H1 (cell line): ENCODE data around the gene RPS6KA2.

Experiments used
- POLR2A ChIP-seq, 2 experiments: IDR thresholded peaks; 1 replicate in 1 of 2; 2 replicates in 1 of 2; pipeline ENCODE4 v1.6.1; 2011; ENCODE audit warnings: low read depth in 2 of 2, low read length in 2 of 2, mild to moderate bottlenecking in 2 of 2; ENCODE audit errors: control extremely low read depth in 1 of 2
- TF ChIP-seq, protein P1 (sequence below), 3 experiments: IDR thresholded peaks; 1 replicate in 2 of 3; 2 replicates in 1 of 3; pipeline versions ENCODE4 v1.5.1 to v1.6.1; 2011; ENCODE audit warnings: low read length in 3 of 3, mild to moderate bottlenecking in 3 of 3, inconsistent platforms in 2 of 3, low read depth in 1 of 3, moderate library complexity in 1 of 3; ENCODE audit not compliant: insufficient read depth in 1 of 3; ENCODE audit errors: control extremely low read depth in 1 of 3

DNA sequence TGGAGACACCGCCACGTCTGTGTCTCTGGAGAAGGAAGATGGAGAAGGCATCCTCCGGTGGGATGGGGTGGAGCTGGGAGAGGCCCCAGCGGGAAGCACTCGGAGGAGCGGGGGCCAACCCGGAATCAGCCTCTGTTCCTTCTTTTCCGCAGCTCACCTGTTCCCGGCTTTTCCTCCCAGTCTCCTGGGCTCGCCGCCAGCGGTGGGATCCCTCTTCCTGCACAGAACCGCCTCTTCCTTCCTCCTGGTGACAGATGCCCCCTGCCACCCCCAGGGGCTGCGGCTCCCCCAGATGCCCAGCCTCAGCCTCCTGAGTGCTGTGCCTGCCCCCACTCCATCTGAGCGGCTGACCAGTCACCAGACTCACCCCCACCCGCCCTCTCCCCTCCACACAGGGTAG is 63.9 kb downstream of the RPS6KA2 start:
- TF ChIP-seq, protein P1, sequence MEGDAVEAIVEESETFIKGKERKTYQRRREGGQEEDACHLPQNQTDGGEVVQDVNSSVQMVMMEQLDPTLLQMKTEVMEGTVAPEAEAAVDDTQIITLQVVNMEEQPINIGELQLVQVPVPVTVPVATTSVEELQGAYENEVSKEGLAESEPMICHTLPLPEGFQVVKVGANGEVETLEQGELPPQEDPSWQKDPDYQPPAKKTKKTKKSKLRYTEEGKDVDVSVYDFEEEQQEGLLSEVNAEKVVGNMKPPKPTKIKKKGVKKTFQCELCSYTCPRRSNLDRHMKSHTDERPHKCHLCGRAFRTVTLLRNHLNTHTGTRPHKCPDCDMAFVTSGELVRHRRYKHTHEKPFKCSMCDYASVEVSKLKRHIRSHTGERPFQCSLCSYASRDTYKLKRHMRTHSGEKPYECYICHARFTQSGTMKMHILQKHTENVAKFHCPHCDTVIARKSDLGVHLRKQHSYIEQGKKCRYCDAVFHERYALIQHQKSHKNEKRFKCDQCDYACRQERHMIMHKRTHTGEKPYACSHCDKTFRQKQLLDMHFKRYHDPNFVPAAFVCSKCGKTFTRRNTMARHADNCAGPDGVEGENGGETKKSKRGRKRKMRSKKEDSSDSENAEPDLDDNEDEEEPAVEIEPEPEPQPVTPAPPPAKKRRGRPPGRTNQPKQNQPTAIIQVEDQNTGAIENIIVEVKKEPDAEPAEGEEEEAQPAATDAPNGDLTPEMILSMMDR (IDR thresholded peaks at IDR 0.05; ENCODE audit: control extremely low read depth in 1 of 3, insufficient read depth in 1 of 3, low read depth in 1 of 3, low read length in 3 of 3) = no peak
- no peak for TF ChIP-seq POLR2A (IDR thresholded peaks at IDR 0.05; ENCODE audit: control extremely low read depth in 1 of 2, low read depth in 2 of 2, low read length in 2 of 2)
